Thoracic aorta (tissue), 2 donors: ENCODE results near the gene CDH23. TPM values are rescaled to one million over a fixed set of nuclear protein-coding genes. Genes with fewer than 3 reads are reported as not detected.

ENCODE experiments used
- ATAC-seq: fragments of 150-250 bp; one replicate; pipeline ENCODE4 v1.8.0; 2017; ENCODE audit warnings: low read depth; ENCODE audit not compliant: insufficient number of reproducible peaks, low FRiP score
- DNase-seq: peaks from one replicate; pipeline ENCODE4 v3.0.0-alpha.2; 2020; ENCODE audit warnings: low spot score
- H3K27ac ChIP-seq, 2 donors: fragments of 200-600 bp; sonication (generic); 1 replicate in 1 of 2; 2 replicates in 1 of 2; pipeline ENCODE4 v1.5.1; 2016; ENCODE audit warnings: mild to moderate bottlenecking in 2 of 2, moderate library complexity in 2 of 2
- H3K27me3 ChIP-seq: fragments of 200-600 bp; sonication (generic); replicated peaks from 2 replicates; pipeline ENCODE4 v1.6.0; 2016; ENCODE audit warnings: mild to moderate bottlenecking; ENCODE audit not compliant: insufficient read depth
- H3K36me3 ChIP-seq: fragments of 200-600 bp; sonication (generic); one replicate; pipeline ENCODE4 v1.5.1; 2016
- H3K4me1 ChIP-seq, 2 donors: fragments of 200-600 bp; sonication (generic); 1 replicate in 1 of 2; 2 replicates in 1 of 2; pipeline versions ENCODE4 v1.5.1 to v1.6.0; 2016; ENCODE audit warnings: low read depth in 2 of 2, mild to moderate bottlenecking in 1 of 2; ENCODE audit not compliant: control insufficient read depth in 1 of 2
- H3K4me3 ChIP-seq: fragments of 200-600 bp; sonication (generic); 2 replicates; pipeline ENCODE4 v1.5.1; 2016; ENCODE audit warnings: mild to moderate bottlenecking
- H3K9me3 ChIP-seq: fragments of 200-600 bp; sonication (generic); 2 replicates; pipeline ENCODE4 v1.5.1; 2016
- total RNA-seq, 2 donors: library from RNA; depleted of rRNA; stranded (reverse); fragments of >200 nt; gene quantifications; one replicate each; pipeline versions ENCODE4 v1.1.0 to v1.2.3, GENCODE V29; 2016
- TF ChIP-seq, protein P1 (sequence below): fragments of 200-600 bp; sonication (generic); IDR thresholded peaks from one replicate; pipeline ENCODE4 v1.5.1; 2019; ENCODE audit warnings: antibody characterized with exemption

CDH23 gene
- total RNA-seq, 2 donors from 2014 or later, result 10.6 to 10.8 TPM

DNA sequence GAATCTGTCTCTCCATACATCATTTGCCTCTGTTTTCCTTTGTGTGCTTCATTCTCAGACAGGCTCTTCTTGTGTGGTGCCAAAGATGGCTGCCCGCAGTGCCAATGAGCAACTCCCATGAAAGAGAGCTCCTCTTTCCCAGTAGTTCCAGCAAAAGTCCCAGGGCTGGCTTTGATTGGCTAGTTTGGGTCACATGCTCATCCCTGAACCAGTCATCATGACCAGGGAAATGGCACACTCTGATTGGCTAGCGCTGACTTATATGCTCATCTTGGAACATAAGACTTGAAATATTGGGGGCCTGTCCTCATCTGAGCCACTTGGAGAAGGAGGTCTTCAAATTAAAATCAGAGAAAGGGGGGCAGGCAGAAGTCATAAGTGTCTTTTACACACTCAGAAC is 112.7 kb downstream of the CDH23 start:
- Histone ChIP-seq H3K4me1 (no peaks in the 10 kb centered on the region), H3K36me3 (no peaks in the 10 kb centered on the region), H3K9me3 (no peaks in the 10 kb centered on the region), H3K27me3 (no peaks in the 10 kb centered on the region), H3K4me3 (no peak overlapping the region), H3K27ac (no peak overlapping the region)
- TF ChIP-seq, protein P1, sequence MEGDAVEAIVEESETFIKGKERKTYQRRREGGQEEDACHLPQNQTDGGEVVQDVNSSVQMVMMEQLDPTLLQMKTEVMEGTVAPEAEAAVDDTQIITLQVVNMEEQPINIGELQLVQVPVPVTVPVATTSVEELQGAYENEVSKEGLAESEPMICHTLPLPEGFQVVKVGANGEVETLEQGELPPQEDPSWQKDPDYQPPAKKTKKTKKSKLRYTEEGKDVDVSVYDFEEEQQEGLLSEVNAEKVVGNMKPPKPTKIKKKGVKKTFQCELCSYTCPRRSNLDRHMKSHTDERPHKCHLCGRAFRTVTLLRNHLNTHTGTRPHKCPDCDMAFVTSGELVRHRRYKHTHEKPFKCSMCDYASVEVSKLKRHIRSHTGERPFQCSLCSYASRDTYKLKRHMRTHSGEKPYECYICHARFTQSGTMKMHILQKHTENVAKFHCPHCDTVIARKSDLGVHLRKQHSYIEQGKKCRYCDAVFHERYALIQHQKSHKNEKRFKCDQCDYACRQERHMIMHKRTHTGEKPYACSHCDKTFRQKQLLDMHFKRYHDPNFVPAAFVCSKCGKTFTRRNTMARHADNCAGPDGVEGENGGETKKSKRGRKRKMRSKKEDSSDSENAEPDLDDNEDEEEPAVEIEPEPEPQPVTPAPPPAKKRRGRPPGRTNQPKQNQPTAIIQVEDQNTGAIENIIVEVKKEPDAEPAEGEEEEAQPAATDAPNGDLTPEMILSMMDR, result no peak
- ATAC-seq, result no peak
- DNase-seq, result no peak

DNA sequence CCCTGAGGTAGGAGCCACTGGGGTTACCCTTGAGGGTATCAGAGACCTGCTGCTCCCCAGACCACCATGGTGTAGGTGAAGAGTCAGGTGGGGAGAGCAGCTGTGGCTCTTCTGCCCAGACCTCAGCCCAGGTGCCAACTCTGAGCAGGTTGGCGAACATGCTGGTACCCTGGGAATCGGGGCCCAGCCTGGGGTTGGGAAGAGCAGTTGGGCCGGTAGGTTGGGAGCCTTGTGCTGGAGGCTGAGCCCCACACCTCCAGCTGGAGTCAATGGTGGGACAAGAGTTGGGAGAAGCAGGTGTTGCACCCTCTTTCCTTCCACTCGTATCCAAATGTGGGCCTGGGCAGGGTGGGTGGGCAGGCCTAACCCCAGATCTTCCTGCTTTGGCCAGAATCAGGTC is 114.5 kb downstream of the CDH23 start:
- H3K4me3 ChIP-seq, result no peak overlapping the region
- H3K4me1 ChIP-seq, result no peaks in the 10 kb centered on the region
- no peaks in the 10 kb centered on the region for H3K27me3 ChIP-seq
- ATAC-seq (no peak), DNase-seq (no peak)
- H3K9me3 ChIP-seq, result no peaks in the 10 kb centered on the region
- H3K36me3 ChIP-seq, result no peaks in the 10 kb centered on the region
- H3K27ac ChIP-seq, result no peak overlapping the region
- TF ChIP-seq, protein P1, result no peak

DNA sequence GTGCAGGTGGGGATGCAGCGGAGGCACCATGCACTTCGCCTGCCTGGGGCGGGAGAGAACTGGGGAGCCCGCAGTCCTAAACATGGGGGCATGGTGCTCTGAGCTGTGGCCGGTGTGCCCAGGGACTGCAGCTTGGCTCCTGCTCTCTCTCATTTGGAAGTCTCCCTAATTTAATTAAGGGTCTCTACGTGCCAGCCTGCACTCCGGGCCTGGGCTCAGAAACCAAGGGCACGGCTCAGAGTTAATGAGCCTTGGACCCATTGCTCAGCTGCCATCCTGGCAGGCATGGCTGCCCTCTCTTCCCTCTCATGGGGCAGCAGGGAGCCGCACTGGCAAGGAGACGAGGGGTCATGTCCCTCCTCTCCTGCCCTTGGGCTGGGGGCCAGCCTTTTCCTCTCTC is 115.6 kb downstream of the CDH23 start:
- H3K9me3 ChIP-seq, result no peaks in the 10 kb centered on the region
- DNase-seq (no peak), ATAC-seq (no peak)
- H3K27ac ChIP-seq, result no peak overlapping the region
- TF ChIP-seq, protein P1, result no peak
- no peaks in the 10 kb centered on the region for H3K4me1 ChIP-seq
- H3K27me3 ChIP-seq, result no peaks in the 10 kb centered on the region
- no peaks in the 10 kb centered on the region for H3K36me3 ChIP-seq
- no peak overlapping the region for H3K4me3 ChIP-seq

DNA sequence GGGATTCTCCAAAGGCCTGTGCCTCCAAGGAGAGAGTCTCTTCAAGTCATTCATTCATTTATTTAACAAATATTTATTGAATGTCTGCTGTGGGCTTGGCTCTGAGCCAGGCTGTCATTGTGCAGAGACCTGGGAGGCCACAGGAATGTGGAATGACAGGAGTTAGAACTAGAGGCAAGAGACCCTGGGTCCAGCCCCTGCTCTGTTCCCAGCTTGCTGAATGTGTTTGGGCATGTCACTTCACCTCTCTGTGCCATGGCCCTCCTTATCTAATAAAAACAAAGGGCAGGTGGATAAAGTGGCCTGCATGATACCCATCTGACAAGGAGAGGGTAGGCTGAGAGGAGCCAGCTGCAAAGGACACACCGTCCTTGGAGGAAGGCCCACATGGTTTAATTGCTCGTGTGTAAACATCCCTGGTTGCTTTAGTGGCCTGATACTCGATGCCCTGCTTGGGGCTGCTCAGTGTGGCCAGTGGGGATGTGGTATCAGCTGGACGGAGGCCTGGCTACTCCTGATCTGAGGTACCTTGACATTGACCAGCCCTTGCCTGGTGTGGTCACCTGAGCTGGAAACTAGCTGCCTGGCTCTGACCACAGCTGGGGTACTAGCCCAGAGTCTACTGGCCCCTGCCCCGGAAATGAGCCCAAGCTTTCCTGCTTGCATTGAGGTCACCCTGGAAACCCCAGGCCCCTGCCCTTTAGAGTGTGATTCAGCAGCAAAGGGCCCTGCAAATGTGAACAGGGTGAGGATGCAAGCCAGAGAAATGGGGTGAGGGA is 116.2 kb downstream of the CDH23 start:
- Histone ChIP-seq H3K36me3 (no peaks in the 10 kb centered on the region), H3K27ac (no peak overlapping the region), H3K4me3 (no peak overlapping the region), H3K4me1 (no peaks in the 10 kb centered on the region), H3K27me3 (no peaks in the 10 kb centered on the region), H3K9me3 (no peaks in the 10 kb centered on the region)
- DNase-seq (no peak), ATAC-seq (no peak)
- TF ChIP-seq, protein P1, result no peak

DNA sequence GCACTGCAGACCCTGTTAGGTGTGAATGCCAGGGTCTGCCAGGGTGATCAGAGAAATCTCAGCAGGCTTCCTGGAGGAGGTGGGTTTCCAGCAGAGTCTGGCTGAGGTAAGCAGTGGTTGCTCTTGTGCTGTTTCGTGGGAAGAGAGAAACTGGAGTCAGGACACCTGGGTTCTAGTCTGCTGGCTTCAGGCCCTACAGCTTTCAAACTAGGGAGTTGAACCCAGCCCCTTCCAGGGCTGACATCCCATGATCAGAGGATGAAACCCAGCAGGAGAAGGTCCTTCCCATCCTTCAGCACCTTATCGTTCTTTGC is 116.8 kb downstream of the CDH23 start:
- no peaks in the 10 kb centered on the region for H3K36me3 ChIP-seq
- DNase-seq, result no peak

More for the DNA sequence above, 116.8 kb downstream of the CDH23 start:
- Histone ChIP-seq H3K4me3 (no peak overlapping the region), H3K27me3 (no peaks in the 10 kb centered on the region), H3K9me3 (no peaks in the 10 kb centered on the region), H3K27ac (no peak overlapping the region), H3K4me1 (no peaks in the 10 kb centered on the region)
- TF ChIP-seq, protein P1, result no peak
- ATAC-seq, result no peak
